Adrenal gland (tissue), 12 donors: Measurements from ENCODE around the gene AP1B1. TPM values are rescaled to one million over a fixed set of nuclear protein-coding genes. Genes with fewer than 3 reads are reported as not detected.

ENCODE experiments used
- DNase-seq, 7 donors: peaks; one replicate each; pipeline ENCODE4 v3.0.0-alpha.2; 2019 to 2020
- H3K27ac ChIP-seq, 5 donors: fragments of 200-600 bp; sonication (generic) in 4 of 5; 1 replicate in 3 of 5; 2 replicates in 2 of 5; pipeline versions ENCODE4 v1.5.1 to v1.8.0; 2016 to 2020; ENCODE audit warnings: mild to moderate bottlenecking in 1 of 5
- H3K27me3 ChIP-seq: fragments of 200-600 bp; 2 replicates; pipeline ENCODE4 v1.8.0; 2021
- H3K36me3 ChIP-seq, 2 donors: fragments of 200-600 bp; replicated peaks in 1 of 2; 1 replicate in 1 of 2; 2 replicates in 1 of 2; pipeline versions ENCODE4 v1.5.1 to v1.8.0; 2018 to 2022
- H3K4me1 ChIP-seq, 2 donors: fragments of 200-600 bp; replicated peaks in 1 of 2; 1 replicate in 1 of 2; 2 replicates in 1 of 2; pipeline versions ENCODE4 v1.5.1 to v1.8.0; 2018 to 2021
- H3K4me3 ChIP-seq, 4 donors: fragments of 200-600 bp; sonication (generic) in 3 of 4; one replicate each; pipeline ENCODE4 v1.5.1; 2016 to 2018
- H3K9me3 ChIP-seq, 3 donors: fragments of 200-600 bp; sonication (generic) in 1 of 3; replicated peaks in 1 of 3; 1 replicate in 2 of 3; 2 replicates in 1 of 3; pipeline versions ENCODE4 v1.5.1 to v1.8.0; 2016 to 2021
- POLR2A ChIP-seq, 2 donors: fragments of 450-650 bp; IDR thresholded peaks; one replicate each; pipeline ENCODE4 v1.6.1; 2017; ENCODE audit warnings: antibody characterized with exemption in 2 of 2, mild to moderate bottlenecking in 2 of 2, moderate library complexity in 1 of 2
- WGBS, 4 donors: extraction: QIAGEN DNeasy Blood & Tissue Kit in 2 of 4; methylation state at CpG; one replicate each; pipeline versions ENCODE4 v1.1.5 to v1.1.7; 2013 to 2017; 5-methylcytosine and 5-hydroxymethylcytosine counted together
- intact Hi-C, 2 donors: fragments of 100-400 bp; cut with DNase I; formaldehyde crosslinking; loops; one replicate each; pipeline versions ENCODE4 v1.14.1 to v1.15.0; 2022 to 2023
- microRNA-seq, 3 donors: library from miRNA; unstranded; fragments of <30 nt; microRNA quantifications; one replicate each; pipeline ENCODE4, GENCODE V29; 2017 to 2020
- polyA plus RNA-seq, 3 donors: library from polyadenylated mRNA; stranded (reverse); fragments of 200-250 nt in 2 of 3; fragments of 350-450 nt in 1 of 3; fragmentation: Illumina TruSeq in 1 of 3; extraction: RNeasy Lipid Tissue Mini Kit (QIAGEN cat#74804) in 1 of 3; gene quantifications; one replicate each; pipeline ENCODE4 v1.2.3, GENCODE V29; 2013 to 2014
- small RNA-seq, 2 donors: library from RNA; depleted of rRNA; stranded (forward); fragments of <200 nt; gene quantifications; one replicate each; pipeline ENCODE3, GENCODE V24; 2016
- total RNA-seq, 9 donors: library from RNA; depleted of rRNA in 4 of 9; stranded (reverse); fragments of >200 nt in 4 of 9; fragments of 120-200 nt in 1 of 9; fragmentation: NEBNext Ultra II Directional in 1 of 9; extraction: Animal tissue kit (Norgen Biotek cat#: 25700) in 1 of 9; gene quantifications; one replicate each; pipeline versions ENCODE4 v1.1.0 to v1.2.4, GENCODE V29; 2013 to 2023
- TF ChIP-seq, protein P1 (sequence below), 6 experiments: fragments of 450-650 bp in 4 of 6; fragments of 200-600 bp in 2 of 6; sonication (generic) in 1 of 6; IDR thresholded peaks; 1 replicate in 5 of 6; 2 replicates in 1 of 6; pipeline versions ENCODE4 v1.5.1 to v1.8.0; 2016 to 2021; ENCODE audit warnings: antibody characterized with exemption in 6 of 6, mild to moderate bottlenecking in 2 of 6, moderate library complexity in 1 of 6
- donor health status: healthy with polysubstance abuse.
- donor health status: Bipolar disorder and iron deficiency.
- donor health status: DM: yes; HTN: yes; CAD: no.
- donor health status: DM: no; HTN: no; CAD: no.
- donor health status: DM: no; HTN: no; CAD: no.
- donor health status: DM: yes; HTN: yes; CAD: no.

The AP1B1 gene
- total and polyA plus RNA-seq, 12 donors = 47.6 to 190 (median 109) TPM

DNA sequence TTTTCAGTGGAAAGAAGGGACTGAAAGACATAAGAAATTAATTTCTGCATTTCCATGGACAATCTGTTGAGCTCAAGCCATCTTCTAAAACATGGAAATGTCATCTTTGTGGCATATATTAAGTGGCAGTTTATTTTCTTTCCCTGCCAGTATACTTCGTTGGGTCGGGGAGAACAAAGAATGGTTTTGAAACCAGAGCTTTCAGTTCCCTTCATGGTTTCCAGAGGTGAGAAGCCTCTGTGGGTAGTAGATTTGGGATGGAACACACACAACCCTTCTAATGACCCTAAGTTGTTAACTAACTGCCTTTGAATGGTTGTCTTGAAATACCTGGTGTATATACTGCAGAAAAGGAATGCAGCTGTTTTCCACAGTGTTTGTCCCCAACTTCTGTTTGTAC lies 99.5 kb downstream of the AP1B1 start:
- Histone ChIP-seq H3K27me3 (no peaks in the 10 kb centered on the region), H3K9me3 (no peaks in the 10 kb centered on the region), H3K4me1 (peaks cover 0 to 11% of the 10 kb centered on the region in 2 donors), H3K27ac (no peak overlapping the region), H3K4me3 (no peak overlapping the region), H3K36me3 (peaks cover 0 to 100% of the 10 kb centered on the region in 2 donors)
- TF ChIP-seq POLR2A (IDR thresholded peaks at IDR 0.05) = no peak
- TF ChIP-seq, protein P1, sequence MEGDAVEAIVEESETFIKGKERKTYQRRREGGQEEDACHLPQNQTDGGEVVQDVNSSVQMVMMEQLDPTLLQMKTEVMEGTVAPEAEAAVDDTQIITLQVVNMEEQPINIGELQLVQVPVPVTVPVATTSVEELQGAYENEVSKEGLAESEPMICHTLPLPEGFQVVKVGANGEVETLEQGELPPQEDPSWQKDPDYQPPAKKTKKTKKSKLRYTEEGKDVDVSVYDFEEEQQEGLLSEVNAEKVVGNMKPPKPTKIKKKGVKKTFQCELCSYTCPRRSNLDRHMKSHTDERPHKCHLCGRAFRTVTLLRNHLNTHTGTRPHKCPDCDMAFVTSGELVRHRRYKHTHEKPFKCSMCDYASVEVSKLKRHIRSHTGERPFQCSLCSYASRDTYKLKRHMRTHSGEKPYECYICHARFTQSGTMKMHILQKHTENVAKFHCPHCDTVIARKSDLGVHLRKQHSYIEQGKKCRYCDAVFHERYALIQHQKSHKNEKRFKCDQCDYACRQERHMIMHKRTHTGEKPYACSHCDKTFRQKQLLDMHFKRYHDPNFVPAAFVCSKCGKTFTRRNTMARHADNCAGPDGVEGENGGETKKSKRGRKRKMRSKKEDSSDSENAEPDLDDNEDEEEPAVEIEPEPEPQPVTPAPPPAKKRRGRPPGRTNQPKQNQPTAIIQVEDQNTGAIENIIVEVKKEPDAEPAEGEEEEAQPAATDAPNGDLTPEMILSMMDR (IDR thresholded peaks at IDR 0.05) = no peak
- no peak for DNase-seq
- 26 to 34% (median 34%) methylated on average over 2 of the region's 2 CpGs for WGBS, 4 donors
- intact Hi-C loops = no loop called here

DNA sequence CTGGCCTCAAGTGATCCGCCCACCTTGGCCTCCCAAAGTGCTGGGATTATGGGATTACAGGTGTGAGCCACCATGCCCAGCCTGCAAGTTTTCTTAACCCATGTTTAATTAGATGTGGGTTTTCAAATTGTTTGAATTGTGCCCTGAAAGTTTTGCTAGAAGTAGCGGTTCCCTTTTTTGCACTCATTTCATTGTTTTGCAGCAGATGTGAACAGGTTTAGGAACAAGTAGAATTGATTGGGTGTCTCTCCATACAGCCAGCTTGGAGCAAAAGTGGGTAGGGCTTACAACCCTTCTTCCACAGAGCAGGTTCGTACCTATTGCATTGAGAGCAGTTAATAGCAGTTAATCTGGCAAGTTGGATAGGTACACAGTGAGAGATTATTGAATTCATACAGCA lies 104.2 kb downstream of the AP1B1 start:
- Histone ChIP-seq H3K36me3 (peaks cover 0 to 100% of the 10 kb centered on the region in 2 donors), H3K4me1 (peaks cover 0 to 16% of the 10 kb centered on the region in 2 donors), H3K9me3 (no peaks in the 10 kb centered on the region), H3K4me3 (no peak overlapping the region), H3K27me3 (no peaks in the 10 kb centered on the region), H3K27ac (no peak overlapping the region)
- no peak for DNase-seq
- 82 to 97% (median 94%) methylated on average over 3 of the region's 3 CpGs for WGBS, 4 donors
- TF ChIP-seq, protein P1 (IDR thresholded peaks at IDR 0.05) = no peak
- TF ChIP-seq POLR2A (IDR thresholded peaks at IDR 0.05) = no peak
- intact Hi-C loops = no loop called here

DNA sequence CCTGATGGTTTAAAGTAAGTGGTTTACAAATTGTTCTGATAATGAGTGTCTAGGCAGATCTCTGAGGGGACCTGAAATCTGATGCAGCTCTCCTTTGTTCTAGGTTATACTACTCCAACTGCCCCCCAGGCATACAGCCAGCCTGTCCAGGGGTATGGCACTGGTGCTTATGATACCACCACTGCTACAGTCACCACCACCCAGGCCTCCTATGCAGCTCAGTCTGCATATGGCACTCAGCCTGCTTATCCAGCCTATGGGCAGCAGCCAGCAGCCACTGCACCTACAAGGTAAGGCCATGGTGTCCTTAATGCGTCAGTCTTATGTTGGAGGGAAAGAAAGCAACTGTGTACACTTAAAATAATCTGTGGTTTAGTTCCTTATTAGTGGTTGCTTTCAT lies 110.4 kb downstream of the AP1B1 start:
- H3K36me3 ChIP-seq = peaks cover 0 to 99% of the 10 kb centered on the region in 2 donors
- no peak overlapping the region for H3K4me3 ChIP-seq
- 72 to 89% (median 82%) methylated on average over 1 of the region's 1 CpG for WGBS, 4 donors
- intact Hi-C loops = no loop called here
- H3K4me1 ChIP-seq = peaks cover 33 to 54% of the 10 kb centered on the region in 2 donors
- H3K27ac ChIP-seq = peak overlapping the region in 2 of 5 donors; percentile 6 to 27
- H3K27me3 ChIP-seq = no peaks in the 10 kb centered on the region
- no peak for DNase-seq
- TF ChIP-seq, protein P1 (IDR thresholded peaks at IDR 0.05) = no peak
- TF ChIP-seq POLR2A (IDR thresholded peaks at IDR 0.05) = no peak
- no peaks in the 10 kb centered on the region for H3K9me3 ChIP-seq

Small RNAs within 50 kb of the gene (microRNA-seq; reads per million reads assigned to microRNA genes)
- 24.2 to 31.3 (median 27.5) reads per million in 3 donors for gene MIR3653

Small RNAs within 50 kb of the gene (small RNA-seq; reads per million reads assigned to genes)
- gene AC000041.1 (0 reads per million in 2 donors), gene MIR3653 (0 reads per million in 2 donors)

Other genes with a start within 250 kb of the AP1B1 start
- gene EMID1, start 182.7 kb downstream of the AP1B1 start, total RNA-seq = 10 to 100 TPM; 12.7 to 70.9 (median 42.8) TPM
- 10 to 100 TPM in 2 of 3 donors, 1 to 10 TPM in 1; 2.5 to 36.9 (median 35.2) TPM for gene EMID1, start 182.7 kb downstream of the AP1B1 start, polyA plus RNA-seq
- 100 to 1,000 TPM in 1 of 9 donors, 10 to 100 TPM in 8; 27.4 to 103 (median 42.4) TPM for gene RHBDD3, start 120.6 kb downstream of the AP1B1 start, total RNA-seq
- 10 to 100 TPM; 12.2 to 76.3 (median 48.2) TPM for gene RHBDD3, start 120.6 kb downstream of the AP1B1 start, polyA plus RNA-seq
- 100 to 1,000 TPM; 152 to 302 (median 193) TPM for gene EWSR1, start 120.3 kb downstream of the AP1B1 start, total RNA-seq
- gene EWSR1, start 120.3 kb downstream of the AP1B1 start, polyA plus RNA-seq = 100 to 1,000 TPM; 269 to 351 (median 278) TPM
- gene GAS2L1, start 81.9 kb downstream of the AP1B1 start, total RNA-seq = 10 to 100 TPM in 8 of 9 donors, 1 to 10 TPM in 1; 5.3 to 87.3 (median 55.0) TPM
- 10 to 100 TPM in 2 of 3 donors, 1 to 10 TPM in 1; 3.6 to 42.1 (median 33.1) TPM for gene GAS2L1, start 81.9 kb downstream of the AP1B1 start, polyA plus RNA-seq
- 1 to 10 TPM in 7 of 9 donors, under 1 TPM in 2; 0.33 to 3.7 (median 1.5) TPM for gene RASL10A, start 72.9 kb downstream of the AP1B1 start, total RNA-seq
- 10 to 100 TPM in 1 of 3 donors, 1 to 10 TPM in 1, under 1 TPM in 1; 0.51 to 14.4 (median 9.1) TPM for gene RASL10A, start 72.9 kb downstream of the AP1B1 start, polyA plus RNA-seq
- not detected for gene RFPL1, start 50.0 kb upstream of the AP1B1 start, total RNA-seq
- not detected for gene RFPL1, start 50.0 kb upstream of the AP1B1 start, polyA plus RNA-seq
- gene NEFH, start 91.6 kb upstream of the AP1B1 start, total RNA-seq = 10 to 100 TPM in 8 of 9 donors, 1 to 10 TPM in 1; 6.8 to 35.6 (median 21.7) TPM
- 10 to 100 TPM; 11.9 to 81.1 (median 19.5) TPM for gene NEFH, start 91.6 kb upstream of the AP1B1 start, polyA plus RNA-seq
- 10 to 100 TPM; 13.2 to 38.4 (median 28.0) TPM for gene THOC5, start 165.2 kb upstream of the AP1B1 start, total RNA-seq
- 10 to 100 TPM; 23.7 to 42.4 (median 24.2) TPM for gene THOC5, start 165.2 kb upstream of the AP1B1 start, polyA plus RNA-seq
- 100 to 1,000 TPM in 1 of 9 donors, 10 to 100 TPM in 8; 40.9 to 129 (median 64.0) TPM for gene NIPSNAP1, start 192.5 kb upstream of the AP1B1 start, total RNA-seq
- 10 to 100 TPM; 33.1 to 85.7 (median 35.3) TPM for gene NIPSNAP1, start 192.5 kb upstream of the AP1B1 start, polyA plus RNA-seq
- 10 to 100 TPM; 28.8 to 67.4 (median 53.7) TPM for gene NF2, start 215.1 kb upstream of the AP1B1 start, total RNA-seq
- gene NF2, start 215.1 kb upstream of the AP1B1 start, polyA plus RNA-seq = 10 to 100 TPM; 12.2 to 22.2 (median 18.6) TPM